T-helper 2 cell treated with Interferon-gamma antibody and Interleukin-4, amounts not matched to agents 5 μg/mL and 100 μg/mL, for 36 hours (primary cell): ENCODE data around the gene GARNL3.

Source experiments
- DNase-seq: peaks from one replicate; pipeline ENCODE4 v3.0.0; 2021; ENCODE audit warnings: low spot score
- H3K27ac Mint-ChIP-seq: one replicate; pipeline ENCODE4 v1.8.0; 2021; ENCODE audit warnings: mild to moderate bottlenecking, mixed read lengths
- H3K27me3 Mint-ChIP-seq: one replicate; pipeline ENCODE4 v1.8.0; 2021; ENCODE audit warnings: low read depth, mixed read lengths
- H3K36me3 Mint-ChIP-seq: one replicate; pipeline ENCODE4 v1.8.0; 2021; ENCODE audit warnings: low read depth, mixed read lengths
- H3K4me1 Mint-ChIP-seq: one replicate; pipeline ENCODE4 v1.8.0; 2021; ENCODE audit warnings: low read depth, mixed read lengths
- H3K4me3 Mint-ChIP-seq: one replicate; pipeline ENCODE4 v1.8.0; 2022; ENCODE audit warnings: mild to moderate bottlenecking, moderate library complexity, mixed read lengths
- H3K9me3 Mint-ChIP-seq: one replicate; pipeline ENCODE4 v1.8.0; 2021; ENCODE audit warnings: mixed read lengths

The GARNL3 gene

GRCh38 chr9:127318651-127319167 is 54.1 kb downstream of the GARNL3 start:
- Mint-ChIP-seq H3K27ac (no peak overlapping the region), H3K4me3 (no peak overlapping the region), H3K36me3 (no peaks in the 10 kb centered on the region), H3K9me3 (no peaks in the 10 kb centered on the region), H3K4me1 (peaks cover 5% of the 10 kb centered on the region), H3K27me3 (peaks cover 13% of the 10 kb centered on the region)
- no peak for DNase-seq

- Mint-ChIP-seq H3K36me3 (no peaks in the 10 kb centered on the region), H3K4me3 (no peak overlapping the region), H3K4me1 (peaks cover 5% of the 10 kb centered on the region), H3K27me3 (peaks cover 16% of the 10 kb centered on the region), H3K27ac (no peak overlapping the region), H3K9me3 (no peaks in the 10 kb centered on the region)
- DNase-seq, result no peak
These were observed 55.0 kb downstream of the GARNL3 start for GRCh38 chr9:127319366-127320114.

- H3K9me3 Mint-ChIP-seq, result no peaks in the 10 kb centered on the region
- H3K27me3 Mint-ChIP-seq, result peaks cover 17% of the 10 kb centered on the region
- peaks cover 5% of the 10 kb centered on the region for H3K4me1 Mint-ChIP-seq
- no peaks in the 10 kb centered on the region for H3K36me3 Mint-ChIP-seq
- H3K4me3 Mint-ChIP-seq, result no peak overlapping the region
- DNase-seq, result no peak
- H3K27ac Mint-ChIP-seq, result no peak overlapping the region
These were observed 55.5 kb downstream of the GARNL3 start for GRCh38 chr9:127320115-127320378.

- Mint-ChIP-seq H3K27ac (no peak overlapping the region), H3K4me3 (no peak overlapping the region), H3K9me3 (no peaks in the 10 kb centered on the region), H3K36me3 (no peaks in the 10 kb centered on the region), H3K4me1 (no peaks in the 10 kb centered on the region), H3K27me3 (peaks cover 21% of the 10 kb centered on the region)
- DNase-seq, result no peak
These were observed 58.8 kb downstream of the GARNL3 start for GRCh38 chr9:127323393-127323792.

- Mint-ChIP-seq H3K4me1 (no peaks in the 10 kb centered on the region), H3K4me3 (no peak overlapping the region), H3K36me3 (no peaks in the 10 kb centered on the region), H3K27ac (no peak overlapping the region), H3K9me3 (no peaks in the 10 kb centered on the region), H3K27me3 (peaks cover 22% of the 10 kb centered on the region)
- DNase-seq, result no peak
These were observed 65.9 kb downstream of the GARNL3 start for GRCh38 chr9:127330501-127330900.

- Mint-ChIP-seq H3K4me3 (no peak overlapping the region), H3K9me3 (no peaks in the 10 kb centered on the region), H3K4me1 (no peaks in the 10 kb centered on the region), H3K36me3 (no peaks in the 10 kb centered on the region), H3K27me3 (peaks cover 10% of the 10 kb centered on the region), H3K27ac (no peak overlapping the region)
- no peak for DNase-seq
These were observed 68.9 kb downstream of the GARNL3 start for GRCh38 chr9:127333221-127334064.

- H3K27me3 Mint-ChIP-seq, result peaks cover 7% of the 10 kb centered on the region
- H3K36me3 Mint-ChIP-seq, result no peaks in the 10 kb centered on the region
- no peak overlapping the region for H3K27ac Mint-ChIP-seq
- H3K9me3 Mint-ChIP-seq, result no peaks in the 10 kb centered on the region
- H3K4me1 Mint-ChIP-seq, result no peaks in the 10 kb centered on the region
- no peak overlapping the region for H3K4me3 Mint-ChIP-seq
- no peak for DNase-seq
These were observed 70.2 kb downstream of the GARNL3 start for GRCh38 chr9:127334725-127335124.

- DNase-seq, result no peak
- peaks cover 3% of the 10 kb centered on the region for H3K27me3 Mint-ChIP-seq
- no peaks in the 10 kb centered on the region for H3K9me3 Mint-ChIP-seq
- H3K27ac Mint-ChIP-seq, result no peak overlapping the region
- no peaks in the 10 kb centered on the region for H3K36me3 Mint-ChIP-seq
- H3K4me1 Mint-ChIP-seq, result no peaks in the 10 kb centered on the region
- no peak overlapping the region for H3K4me3 Mint-ChIP-seq
These were observed 71.5 kb downstream of the GARNL3 start for GRCh38 chr9:127336086-127336485.

GRCh38 chr9:127336506-127337352 is 72.2 kb downstream of the GARNL3 start:
- H3K27me3 Mint-ChIP-seq, result peaks cover 6% of the 10 kb centered on the region
- DNase-seq, result no peak
- H3K9me3 Mint-ChIP-seq, result no peaks in the 10 kb centered on the region
- H3K36me3 Mint-ChIP-seq, result no peaks in the 10 kb centered on the region
- H3K27ac Mint-ChIP-seq, result no peak overlapping the region
- no peaks in the 10 kb centered on the region for H3K4me1 Mint-ChIP-seq
- no peak overlapping the region for H3K4me3 Mint-ChIP-seq

GRCh38 chr9:127340721-127341120 is 76.1 kb downstream of the GARNL3 start:
- Mint-ChIP-seq H3K9me3 (no peaks in the 10 kb centered on the region), H3K4me3 (no peak overlapping the region)

GRCh38 chr9:127341152-127341551 is 76.6 kb downstream of the GARNL3 start:
- H3K27me3 Mint-ChIP-seq, result peaks cover 11% of the 10 kb centered on the region
- no peak overlapping the region for H3K4me3 Mint-ChIP-seq
- no peaks in the 10 kb centered on the region for H3K36me3 Mint-ChIP-seq
- no peaks in the 10 kb centered on the region for H3K4me1 Mint-ChIP-seq
- DNase-seq, result no peak
- no peak overlapping the region for H3K27ac Mint-ChIP-seq
- H3K9me3 Mint-ChIP-seq, result no peaks in the 10 kb centered on the region

More at GRCh38 chr9:127340721-127341120, 76.1 kb downstream of the GARNL3 start:
- Mint-ChIP-seq H3K4me1 (no peaks in the 10 kb centered on the region), H3K27me3 (peaks cover 11% of the 10 kb centered on the region), H3K27ac (no peak overlapping the region), H3K36me3 (no peaks in the 10 kb centered on the region)
- no peak for DNase-seq

- H3K27me3 Mint-ChIP-seq, result peaks cover 14% of the 10 kb centered on the region
These were observed 79.9 kb downstream of the GARNL3 start for GRCh38 chr9:127344368-127345000.

GRCh38 chr9:127345566-127345965 is 81.0 kb downstream of the GARNL3 start:
- no peaks in the 10 kb centered on the region for H3K9me3 Mint-ChIP-seq
- H3K4me1 Mint-ChIP-seq, result no peaks in the 10 kb centered on the region
- H3K4me3 Mint-ChIP-seq, result no peak overlapping the region
- peaks cover 14% of the 10 kb centered on the region for H3K27me3 Mint-ChIP-seq
- no peaks in the 10 kb centered on the region for H3K36me3 Mint-ChIP-seq
- no peak for DNase-seq
- no peak overlapping the region for H3K27ac Mint-ChIP-seq

More at GRCh38 chr9:127344368-127345000, 79.9 kb downstream of the GARNL3 start:
- Mint-ChIP-seq H3K27ac (no peak overlapping the region), H3K36me3 (no peaks in the 10 kb centered on the region), H3K4me1 (no peaks in the 10 kb centered on the region), H3K4me3 (no peak overlapping the region), H3K9me3 (no peaks in the 10 kb centered on the region)
- no peak for DNase-seq
